ENCODE measurements around the gene PCK2.

PCK2 gene

GRCh38 chr14:24062216-24062980 is 31.7 kb upstream of the PCK2 start:
- no peak for DNase-seq

- no peak for DNase-seq
Measured at GRCh38 chr14:24063263-24063836, 30.8 kb upstream of the PCK2 start.

GRCh38 chr14:24064091-24064795 is 29.9 kb upstream of the PCK2 start:
- DNase-seq = no peak

- DNase-seq = no peak
Measured at GRCh38 chr14:24064856-24065255, 29.3 kb upstream of the PCK2 start.

- no peak for DNase-seq
Measured at GRCh38 chr14:24065408-24065807, 28.7 kb upstream of the PCK2 start.

- DNase-seq = no peak
Measured at GRCh38 chr14:24066496-24067132, 27.5 kb upstream of the PCK2 start.

GRCh38 chr14:24067133-24068082 is 26.7 kb upstream of the PCK2 start:
- DNase-seq = no peak

- DNase-seq = no peak
Measured at GRCh38 chr14:24068711-24069410, 25.2 kb upstream of the PCK2 start.

- no peak for DNase-seq
Measured at GRCh38 chr14:24069411-24069735, 24.7 kb upstream of the PCK2 start.

GRCh38 chr14:24070285-24071143 is 23.6 kb upstream of the PCK2 start:
- no peak for DNase-seq

GRCh38 chr14:24071144-24071697 is 22.9 kb upstream of the PCK2 start, which contains the start of gene CPNE6:
Gene CPNE6, plus strand, starts transcription at chr14:24071562. Its CDS starts 1,375 bp downstream, at chr14:24072937.
- DNase-seq = no peak

GRCh38 chr14:24071836-24072430 is 22.2 kb upstream of the PCK2 start:
- no peak for DNase-seq

- no peak for DNase-seq
Measured at GRCh38 chr14:24072436-24072835, 21.7 kb upstream of the PCK2 start.

GRCh38 chr14:24072881-24073877 is 20.9 kb upstream of the PCK2 start:
- no peak for DNase-seq

- DNase-seq = no peak
Measured at GRCh38 chr14:24074625-24075484, 19.3 kb upstream of the PCK2 start.

- no peak for DNase-seq
Measured at GRCh38 chr14:24075485-24076301, 18.4 kb upstream of the PCK2 start.

- DNase-seq = no peak
Measured at GRCh38 chr14:24076302-24076601, 17.9 kb upstream of the PCK2 start.
